GM06990 (cell line): ENCODE data around the gene CD247.
A peak's percentile ranks its signal among the peaks of the same experiment; 100 is the strongest.

Experiments used
- DNase-seq: peaks from one replicate; pipeline ENCODE4 v3.0.0-alpha.2; 2011; ENCODE audit not compliant: insufficient read length; ENCODE audit errors: extremely low read depth
- H3K27me3 ChIP-seq: replicated peaks from 2 replicates; pipeline ENCODE4 v1.6.0; 2011; ENCODE audit warnings: low read length; ENCODE audit not compliant: control insufficient read depth, insufficient read depth
- H3K36me3 ChIP-seq: 2 replicates; pipeline ENCODE4 v1.5.1; 2011; ENCODE audit warnings: low read length; ENCODE audit not compliant: control insufficient read depth, insufficient read depth
- H3K4me3 ChIP-seq: replicated peaks from 2 replicates; pipeline ENCODE4 v1.5.1; 2011; ENCODE audit warnings: low read depth, mild to moderate bottlenecking, control low read depth, low read length
- CTCF ChIP-seq: IDR thresholded peaks from 2 replicates; pipeline ENCODE4 v1.5.1; 2011; ENCODE audit warnings: low read length, control low read depth, mild to moderate bottlenecking, inconsistent platforms; ENCODE audit not compliant: insufficient read depth, poor library complexity, severe bottlenecking

Gene CD247

GRCh38 chr1:167454894-167455785, 63.2 kb downstream of the CD247 start:
- no peak for TF ChIP-seq CTCF
- DNase-seq = peak; percentile 72
- Histone ChIP-seq H3K36me3 (no peaks in the 10 kb centered on the region), H3K27me3 (no peaks in the 10 kb centered on the region), H3K4me3 (peak overlapping the region; percentile 77)

- Histone ChIP-seq H3K4me3 (peak overlapping the region; percentile 77), H3K36me3 (no peaks in the 10 kb centered on the region), H3K27me3 (no peaks in the 10 kb centered on the region)
- no peak for DNase-seq
- no peak for TF ChIP-seq CTCF
These were observed 63.9 kb downstream of the CD247 start for GRCh38 chr1:167454304-167454893.

GRCh38 chr1:167453123-167453522, 65.2 kb downstream of the CD247 start:
- Histone ChIP-seq H3K27me3 (no peaks in the 10 kb centered on the region), H3K36me3 (no peaks in the 10 kb centered on the region), H3K4me3 (no peak overlapping the region)
- DNase-seq = no peak
- no peak for TF ChIP-seq CTCF

GRCh38 chr1:167452483-167452882, 65.8 kb downstream of the CD247 start:
- H3K4me3 ChIP-seq = no peak overlapping the region
- H3K27me3 ChIP-seq = no peaks in the 10 kb centered on the region
- no peak for TF ChIP-seq CTCF
- H3K36me3 ChIP-seq = no peaks in the 10 kb centered on the region
- DNase-seq = no peak

- Histone ChIP-seq H3K4me3 (no peak overlapping the region), H3K27me3 (no peaks in the 10 kb centered on the region), H3K36me3 (no peaks in the 10 kb centered on the region)
- TF ChIP-seq CTCF = no peak
- no peak for DNase-seq
These were observed 67.5 kb downstream of the CD247 start for GRCh38 chr1:167450843-167451242.
